HUDEP-2 (cell line): ENCODE results near the gene IMP3.
A peak's percentile ranks its signal among the peaks of the same experiment; 100 is the strongest.

ENCODE experiments used
- DNase-seq, 76 experiments: peaks; one replicate each; lab custom pipeline; 2025; ENCODE audit not compliant: unreplicated experiment in 76 of 76; lab: John Stamatoyannopoulos, UW

The IMP3 gene

DNA sequence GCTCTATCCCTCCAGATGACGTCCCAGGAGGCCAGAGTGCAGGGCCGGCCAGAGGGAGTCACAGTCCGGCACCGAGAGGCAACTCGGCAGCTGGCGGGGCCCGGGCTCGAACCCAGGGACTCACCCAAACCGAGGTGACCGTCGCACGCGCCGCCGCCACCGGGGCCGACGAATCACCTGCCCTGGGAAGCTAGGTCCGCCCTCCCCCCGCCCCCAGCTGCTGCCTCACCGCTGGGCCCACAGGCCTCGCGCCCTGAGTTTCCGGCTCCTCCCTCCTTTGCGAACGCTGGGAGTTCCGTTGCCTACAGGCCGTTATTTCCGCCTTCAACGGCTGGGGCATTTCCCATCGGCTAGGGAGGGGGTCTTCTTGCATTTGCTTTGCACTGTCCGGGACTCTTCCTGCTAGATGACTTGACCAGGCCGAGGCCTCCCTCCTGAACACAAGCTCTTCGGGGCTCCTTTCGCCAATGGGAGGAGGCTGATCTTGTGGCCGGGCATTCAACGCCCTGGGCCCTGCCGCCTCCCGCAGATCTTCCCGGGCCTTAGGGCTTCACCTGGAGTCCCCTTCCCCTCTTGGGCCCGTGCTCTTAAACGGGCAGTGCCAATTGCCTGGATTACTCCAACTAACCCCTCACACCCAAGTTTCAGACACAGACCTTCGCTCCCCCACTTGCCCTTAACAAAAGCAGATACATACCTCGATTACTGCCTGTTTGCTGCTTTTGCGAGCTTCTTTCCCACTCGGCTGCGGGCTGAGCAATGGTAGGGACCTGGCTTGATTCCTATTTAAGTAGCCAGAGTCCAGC, 14.3 kb downstream of the IMP3 start, which contains the start of gene SNUPN:
SNUPN (minus strand) TSS at position 184 of the 806 bp plus-strand sequence. CDS start 4,674 bp downstream, outside the sequence.
- DNase-seq: peak in 75 of 76 experiments; percentile 63 to 94 (median 87)

DNA sequence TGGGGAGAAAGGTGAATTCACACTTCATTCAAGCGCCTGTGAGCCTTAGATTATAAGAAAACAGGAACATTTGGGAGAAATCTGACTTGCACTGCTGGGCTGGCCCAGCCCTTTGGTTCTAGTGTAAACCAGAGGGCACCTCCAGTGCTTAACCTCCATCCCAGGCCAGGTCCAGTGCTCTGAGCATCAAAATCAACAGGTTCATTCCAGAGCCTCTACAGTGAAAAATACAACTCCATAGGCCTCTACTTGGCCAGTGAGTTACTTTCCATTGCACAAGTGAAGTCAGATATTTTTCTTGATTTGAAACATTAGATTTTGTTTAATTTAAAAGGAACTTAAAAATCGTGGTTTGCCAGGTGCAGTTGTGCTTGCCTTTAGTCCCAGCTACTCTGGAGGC, 17.5 kb downstream of the IMP3 start:
- DNase-seq: no peak

DNA sequence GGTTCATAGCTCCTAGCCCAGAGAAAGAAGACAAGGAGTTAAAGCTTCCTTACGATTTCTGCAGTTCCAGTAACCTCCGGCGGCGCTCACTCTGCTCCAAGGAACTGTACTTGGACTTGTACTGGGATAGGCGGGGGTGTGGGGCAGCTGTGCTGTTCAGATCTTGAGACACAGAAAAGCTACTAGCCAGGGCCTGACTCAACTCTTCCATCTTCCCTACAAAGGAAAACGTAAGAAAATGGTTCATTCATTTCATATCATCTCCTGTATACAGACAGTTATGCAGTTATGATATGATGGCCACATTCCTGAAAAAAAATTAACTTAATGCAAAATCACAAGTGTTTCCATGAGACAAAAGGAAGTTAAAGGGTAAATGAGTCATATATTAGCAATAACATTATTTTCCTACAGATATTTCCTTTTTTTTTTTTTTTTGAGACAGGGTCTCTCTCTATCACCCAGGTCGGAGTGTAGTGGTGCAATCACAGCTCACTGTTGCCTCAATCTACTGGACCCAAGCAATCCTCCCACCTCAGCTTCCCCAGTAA, 19.1 kb downstream of the IMP3 start:
- DNase-seq: no peak

DNA sequence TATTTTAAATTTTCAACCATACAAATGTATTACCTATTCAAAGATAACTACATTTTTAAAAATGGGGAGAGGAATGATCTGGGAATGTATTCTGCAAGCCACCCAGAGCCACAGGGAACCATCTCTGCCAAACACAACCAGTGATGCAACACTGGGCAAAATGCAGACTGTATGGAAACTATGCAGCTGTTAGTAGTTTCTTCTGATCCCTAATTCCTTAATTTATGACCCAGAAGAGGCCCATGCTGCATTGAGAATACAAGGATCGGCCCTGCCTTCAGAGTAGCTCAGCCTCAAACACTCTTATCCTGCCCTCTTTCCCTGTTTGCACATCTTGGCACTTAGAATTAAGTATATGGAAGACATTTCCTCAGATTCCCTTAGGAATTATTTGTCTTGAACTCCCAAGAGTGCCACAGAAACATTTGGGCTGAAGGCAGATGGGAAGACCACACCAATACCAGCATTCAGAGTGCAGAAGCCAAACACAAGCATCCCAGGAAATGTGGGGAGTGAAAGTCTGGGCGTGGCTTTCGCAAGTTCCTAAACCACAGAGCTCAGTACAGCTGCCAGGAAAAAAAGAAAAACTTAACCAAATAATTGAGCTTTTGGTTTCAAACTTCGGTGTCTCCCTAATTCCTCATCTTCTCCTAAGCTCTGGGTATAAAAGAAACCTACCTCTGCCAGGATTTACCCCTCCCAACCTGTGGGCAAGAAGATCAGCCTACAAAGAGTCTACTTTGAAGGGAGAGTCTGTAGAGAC, 19.8 kb downstream of the IMP3 start:
- DNase-seq: no peak

DNA sequence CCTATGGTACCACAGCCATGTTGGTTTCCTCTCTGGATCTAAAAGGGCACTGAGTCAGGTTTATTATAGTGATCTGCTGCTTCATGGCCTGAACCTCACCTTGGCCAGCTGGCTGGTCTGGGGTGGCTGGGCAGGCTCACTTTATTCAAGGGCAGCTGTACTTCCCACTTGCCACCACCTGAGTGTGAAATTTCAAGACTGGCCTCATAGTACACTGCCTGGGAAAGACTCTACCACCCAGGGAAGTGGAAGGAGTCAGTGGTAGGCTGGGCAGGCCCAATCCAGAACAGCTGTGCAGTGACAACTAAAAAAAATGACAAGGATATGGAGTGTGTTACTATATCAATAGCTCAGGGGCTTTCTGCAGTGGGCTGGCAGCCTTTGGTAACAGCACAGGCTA, 23.3 kb downstream of the IMP3 start:
- DNase-seq: no peak

DNA sequence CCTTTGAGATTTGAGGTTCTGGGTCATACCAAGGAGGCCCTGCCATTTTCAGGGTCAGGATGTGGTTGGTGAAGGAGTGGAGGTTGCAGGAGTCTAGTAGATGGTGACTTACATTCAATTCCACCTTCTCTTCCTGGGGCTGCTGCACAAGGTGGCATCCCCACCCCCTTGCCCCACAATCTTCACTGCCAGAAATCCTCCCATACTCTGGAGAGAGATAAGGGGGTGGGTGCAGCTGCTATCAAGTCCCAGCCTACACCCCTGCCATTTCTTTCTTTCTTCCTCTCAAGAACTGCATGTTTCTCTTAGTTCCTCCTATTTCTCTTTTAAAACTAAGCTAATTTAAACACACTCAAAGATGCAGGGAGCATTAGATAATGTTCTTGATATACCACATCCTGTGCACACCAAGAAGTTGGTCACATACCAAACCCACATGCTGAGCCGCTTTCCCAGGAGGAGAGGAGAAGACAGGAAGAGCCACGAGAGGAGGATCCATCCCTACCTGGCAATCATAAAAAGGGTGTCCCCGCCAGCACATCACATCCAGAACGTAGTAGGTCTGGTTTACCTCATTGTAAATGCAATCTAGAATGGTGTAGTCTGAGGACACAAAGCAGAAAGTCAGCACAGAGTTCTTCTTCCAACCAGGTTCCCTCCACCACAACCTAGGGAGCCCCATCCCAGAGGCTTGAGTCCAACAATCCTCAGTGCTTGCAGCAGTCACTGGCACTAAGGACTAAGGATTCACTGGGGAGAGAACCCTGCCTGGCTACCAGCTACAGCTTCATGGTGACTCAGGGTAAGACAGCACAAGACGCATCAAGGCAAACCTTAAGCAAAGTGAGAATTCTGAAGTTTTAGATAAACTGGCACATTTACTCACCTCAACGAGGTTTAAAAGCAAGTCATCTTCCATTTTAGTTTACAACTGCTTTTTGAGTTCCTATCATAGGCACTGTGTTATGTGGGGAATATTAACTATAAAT, 33.0 kb downstream of the IMP3 start:
- DNase-seq: peak in 72 of 76 experiments; percentile 24 to 85 (median 60)

DNA sequence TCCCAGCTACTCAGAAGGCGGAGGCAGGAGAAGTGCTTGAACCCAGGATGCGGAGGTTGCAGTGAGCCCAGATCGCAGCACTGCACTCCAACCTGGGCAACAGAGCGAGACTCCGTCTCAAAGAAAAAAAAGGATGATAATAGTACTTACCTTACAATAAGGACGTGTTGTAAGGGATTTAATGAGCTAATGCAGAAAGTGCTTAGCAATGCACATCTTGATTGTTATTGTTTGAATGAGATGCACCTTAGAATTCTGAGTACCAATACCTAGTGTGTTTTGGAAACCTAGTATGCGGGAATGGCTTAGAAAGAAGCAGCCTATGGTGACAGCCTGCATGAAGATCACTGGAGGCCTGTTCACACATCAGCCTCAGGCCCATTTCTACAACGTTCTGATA, 34.0 kb downstream of the IMP3 start:
- no peak for DNase-seq

DNA sequence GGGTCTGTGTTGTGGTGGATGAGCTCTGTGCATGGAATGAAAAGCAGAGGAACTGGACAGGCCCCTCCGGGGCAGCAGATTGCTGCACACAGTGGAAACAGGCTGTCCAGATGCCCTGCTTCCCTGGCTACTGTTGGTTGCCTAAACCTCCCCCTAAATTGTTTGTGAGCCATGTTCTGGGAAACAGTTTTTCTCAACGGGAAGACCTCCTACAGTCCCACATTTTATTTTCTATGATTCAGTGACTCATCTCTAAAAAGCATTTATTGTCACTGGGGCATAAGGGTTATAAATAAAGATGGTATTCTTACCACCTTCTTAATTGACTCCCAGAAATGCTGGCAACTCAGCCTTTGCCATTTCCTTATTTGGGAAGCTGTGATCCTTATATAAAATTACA, 40.6 kb downstream of the IMP3 start:
- no peak for DNase-seq

DNA sequence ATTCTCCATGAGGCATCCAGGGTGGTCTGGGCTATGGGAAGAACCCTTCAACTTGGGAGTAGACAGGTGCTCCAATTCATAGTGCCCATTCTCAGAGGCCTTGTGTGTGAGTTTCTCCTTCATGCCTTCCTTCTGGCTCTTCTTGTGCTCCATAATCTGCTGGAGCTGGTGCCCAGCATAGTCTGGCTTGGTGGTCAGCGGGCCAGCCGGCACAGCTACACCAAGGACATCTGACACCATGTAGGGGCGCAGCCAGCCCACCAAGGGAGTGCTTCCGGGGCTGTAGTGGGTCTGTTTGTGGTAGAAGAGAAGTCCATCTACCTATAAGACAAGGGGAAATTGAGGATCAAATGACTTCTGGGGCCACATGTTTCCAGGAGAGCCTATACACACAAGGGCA, 41.7 kb downstream of the IMP3 start:
- DNase-seq: no peak

DNA sequence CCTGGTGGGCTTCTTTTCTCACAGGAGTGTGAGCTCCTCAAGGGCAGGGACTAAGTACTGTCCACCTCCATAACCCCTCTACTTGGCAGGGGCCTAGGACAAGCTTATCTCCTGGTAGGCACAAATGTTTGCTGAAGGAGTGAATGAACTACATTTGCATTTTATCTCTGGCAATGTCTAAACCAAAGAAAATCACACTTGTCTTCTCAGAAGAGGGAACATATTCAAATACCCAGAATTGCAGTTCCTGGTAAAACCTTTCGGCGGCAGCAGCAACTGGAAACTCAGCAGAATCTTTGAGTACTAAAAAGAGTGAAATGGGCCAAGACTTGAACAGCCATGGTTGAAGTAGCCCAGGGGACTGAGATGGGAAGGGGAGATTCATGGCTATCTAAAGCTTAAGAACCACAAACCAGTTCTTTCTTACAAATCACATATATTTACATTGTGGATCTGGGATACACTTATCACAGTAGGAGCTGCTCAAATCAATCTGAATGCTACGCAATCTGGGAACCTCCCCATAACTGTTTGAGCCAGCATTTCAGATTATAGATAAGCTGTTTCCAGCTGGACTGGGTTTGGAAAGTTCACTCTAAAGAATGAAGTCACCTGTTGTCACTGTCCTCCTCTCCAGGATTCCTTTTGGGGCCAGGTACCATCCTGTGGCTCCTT, 42.2 kb downstream of the IMP3 start:
- DNase-seq: peak in 51 of 76 experiments; percentile 2 to 84 (median 43)

DNA sequence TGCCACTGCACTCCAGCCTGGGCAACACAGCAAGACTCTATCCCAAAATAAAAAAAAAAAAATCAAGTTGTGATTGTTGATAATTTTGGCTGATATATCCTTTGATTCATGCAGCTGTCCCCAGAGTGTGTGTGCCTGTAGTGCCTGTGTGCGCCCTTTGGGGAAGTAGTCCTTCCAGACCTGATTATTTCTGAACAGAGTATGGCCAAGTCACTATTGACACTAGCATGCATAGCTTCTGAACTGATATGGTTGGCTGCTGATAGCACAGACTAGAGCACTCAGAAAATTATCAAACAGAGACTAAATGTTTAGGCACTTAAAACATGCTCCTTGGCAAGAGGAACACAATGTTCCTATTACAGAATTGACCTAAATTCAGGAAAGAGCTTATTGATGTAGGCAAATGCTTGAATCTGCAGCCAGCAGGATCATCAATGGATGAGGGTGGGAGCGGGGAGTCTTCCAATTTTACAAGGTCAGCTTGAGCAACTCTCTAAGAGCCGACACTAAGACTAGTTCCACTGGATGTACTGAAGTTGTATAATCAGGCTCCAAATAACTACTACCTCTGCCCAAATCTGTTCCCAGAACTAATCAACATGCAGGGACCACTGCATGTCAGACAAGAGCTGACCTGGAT, 43.2 kb downstream of the IMP3 start:
- DNase-seq: no peak

DNA sequence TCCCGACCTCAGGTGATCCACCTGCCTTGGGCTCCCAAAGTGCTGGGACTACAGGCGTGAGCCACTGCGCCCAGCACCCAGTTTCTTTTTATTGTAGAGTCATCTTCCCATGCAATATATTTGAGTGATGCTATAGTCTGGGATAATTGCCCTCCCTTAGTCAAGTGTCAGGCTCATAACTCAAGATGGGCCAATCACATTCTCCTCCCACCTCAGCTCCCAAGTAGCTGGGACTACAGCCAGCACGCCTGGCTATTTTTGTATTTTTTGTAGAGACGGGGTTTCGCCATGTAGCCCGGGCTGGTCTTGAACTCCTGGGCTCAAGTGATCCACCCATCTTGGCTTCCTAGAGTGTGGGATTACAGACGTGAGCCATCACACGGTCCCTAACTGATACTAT, 45.7 kb downstream of the IMP3 start:
- no peak for DNase-seq

DNA sequence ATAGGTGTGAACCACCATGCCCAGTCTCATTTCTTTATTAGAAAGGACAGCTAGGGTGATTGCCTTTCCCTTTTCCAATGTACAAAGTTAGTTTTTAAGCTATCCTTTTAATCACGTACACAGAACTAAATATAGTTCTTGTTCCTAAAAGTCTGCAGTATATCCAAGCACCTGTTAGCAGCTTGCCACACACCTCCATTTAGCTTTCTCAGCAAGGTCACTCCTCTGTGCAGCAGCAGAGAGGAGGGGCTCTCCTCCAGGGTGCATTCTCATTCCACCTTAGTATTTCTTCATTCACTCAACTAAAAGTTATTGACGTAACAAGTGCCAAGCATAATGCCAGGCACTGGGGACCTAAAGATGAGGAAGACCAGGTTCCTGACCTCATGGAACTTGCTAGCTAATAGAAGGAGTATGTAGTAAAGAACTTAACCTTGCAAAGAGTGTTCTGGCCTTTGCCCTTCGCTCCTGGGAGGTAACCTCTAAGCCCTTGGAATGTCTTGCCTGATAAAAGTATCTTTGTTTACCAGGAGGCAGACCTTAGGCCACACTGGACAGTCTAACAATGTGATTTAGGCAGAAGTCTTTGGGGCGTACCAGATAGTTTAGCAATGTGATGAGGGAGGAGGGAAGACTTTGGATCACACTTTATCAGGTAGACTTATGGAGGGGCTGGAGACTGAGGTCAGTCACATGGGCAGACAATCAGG, 48.2 kb downstream of the IMP3 start:
- peak in 1 of 76 experiments; percentile 6 for DNase-seq

DNA sequence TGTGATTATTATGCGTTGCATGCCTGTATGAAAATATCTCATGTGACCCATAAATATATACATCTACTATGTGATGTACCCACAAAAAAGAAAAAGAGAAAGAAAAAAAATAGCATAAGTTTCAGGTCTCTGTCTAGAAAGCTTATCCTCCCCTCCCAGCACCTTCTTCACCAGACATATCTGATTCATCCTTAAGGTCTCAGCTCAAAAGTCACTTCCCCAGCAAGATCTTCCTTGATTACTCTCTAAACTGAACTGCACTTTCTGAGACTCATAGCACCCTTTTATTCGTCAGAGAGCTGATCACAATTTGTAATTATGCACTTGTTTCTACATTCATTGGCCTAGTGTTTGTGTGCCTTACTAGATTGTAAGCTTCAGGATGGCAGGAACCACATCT, 49.8 kb downstream of the IMP3 start:
- peak in 3 of 76 experiments; percentile 2 to 18 (median 11) for DNase-seq
